Right cardiac atrium (tissue), 5 donors: Measurements from ENCODE around the gene SFT2D2. TPM values are rescaled to one million over a fixed set of nuclear protein-coding genes. Genes with fewer than 3 reads are reported as not detected.
"Not testable (repeated sequence)": the region's sequence is repeated elsewhere in the genome, so short reads cannot be mapped to it uniquely, and the experiment has no call there.

ENCODE experiments used
- ATAC-seq, 2 donors: fragments of 200-7000 bp; cut with Tn5 transposase; one replicate each; pipeline versions ENCODE4 v1.8.0 to v1.9.1; 2020; ENCODE audit warnings: moderate library complexity in 2 of 2, mild to moderate bottlenecking in 1 of 2
- DNase-seq, 3 donors: peaks; one replicate each; pipeline ENCODE4 v3.0.0-alpha.2; 2020
- H3K27ac ChIP-seq: one replicate; pipeline ENCODE4 v1.5.1; 2013; ENCODE audit warnings: mild to moderate bottlenecking, low read length, control low read depth, moderate library complexity
- H3K27me3 ChIP-seq: one replicate; pipeline ENCODE4 v1.6.1; 2013; ENCODE audit not compliant: control insufficient read depth, insufficient read depth
- H3K4me1 ChIP-seq: one replicate; pipeline ENCODE4 v1.6.1; 2013; ENCODE audit warnings: low read length; ENCODE audit not compliant: control insufficient read depth, insufficient read depth
- H3K4me3 ChIP-seq: one replicate; pipeline ENCODE4 v1.5.1; 2013; ENCODE audit warnings: low read length, control low read depth
- H3K9me3 ChIP-seq: one replicate; pipeline ENCODE4 v1.6.1; 2013; ENCODE audit warnings: low read length; ENCODE audit not compliant: control insufficient read depth
- WGBS: extraction: QIAGEN DNeasy Blood & Tissue Kit; methylation state at CpG from one replicate; pipeline ENCODE4 v1.1.7; 2013; 5-methylcytosine and 5-hydroxymethylcytosine counted together
- intact Hi-C, 4 donors: fragments of 100-400 bp; cut with DNase I; formaldehyde crosslinking; loops; one replicate each; pipeline versions ENCODE4 v1.11.0 to v1.14.0; 2022 to 2023
- polyA plus RNA-seq: library from polyadenylated mRNA; stranded (reverse); fragments of 200-250 nt; gene quantifications from one replicate; pipeline ENCODE4 v1.2.3, GENCODE V29; 2013
- total RNA-seq, 4 donors: library from RNA; stranded (reverse); fragmentation: NEBNext Ultra II Directional; extraction: Animal tissue kit (Norgen Biotek cat#: 25700); gene quantifications; one replicate each; pipeline ENCODE4 v1.2.1, GENCODE V29; 2021
- donor health status: healthy with polysubstance abuse.
- donor health status: DM: no; HTN: yes; CAD: no.
- donor health status: DM: no; HTN: no; CAD: no.
- donor health status: DM: no; HTN: yes; CAD: no; lungs with severe emphysema.
- donor health status: DM: yes; HTN: yes; CAD: no.

The SFT2D2 gene
- total and polyA plus RNA-seq, 5 donors = 4.6 to 29.5 (median 22.5) TPM

- H3K27ac ChIP-seq = no peak overlapping the region
- intact Hi-C loops = no loop called here
- no peak for ATAC-seq
These were observed 26.7 kb upstream of the SFT2D2 start for GRCh38 chr1:168199056-168199455.

GRCh38 chr1:168202941-168203654 is 22.7 kb upstream of the SFT2D2 start:
- H3K4me1 ChIP-seq = no peaks in the 10 kb centered on the region
- H3K27me3 ChIP-seq = no peaks in the 10 kb centered on the region
- DNase-seq (no peak), ATAC-seq (peak; percentile 75 to 79)
- no peak overlapping the region for H3K27ac ChIP-seq
- H3K9me3 ChIP-seq = no peaks in the 10 kb centered on the region
- no peak overlapping the region for H3K4me3 ChIP-seq
- WGBS = 73% methylated on average over 1 of the region's 1 CpG
- intact Hi-C loops = no loop called here

More at GRCh38 chr1:168199056-168199455, 26.7 kb upstream of the SFT2D2 start:
- Histone ChIP-seq H3K4me3 (no peak overlapping the region), H3K4me1 (no peaks in the 10 kb centered on the region), H3K27me3 (no peaks in the 10 kb centered on the region), H3K9me3 (no peaks in the 10 kb centered on the region)
- WGBS = 42% methylated on average over 3 of the region's 3 CpGs
- DNase-seq = no peak

GRCh38 chr1:168206111-168206510 is 19.7 kb upstream of the SFT2D2 start:
- Histone ChIP-seq H3K4me1 (no peaks in the 10 kb centered on the region), H3K4me3 (no peak overlapping the region), H3K27me3 (no peaks in the 10 kb centered on the region), H3K9me3 (no peaks in the 10 kb centered on the region), H3K27ac (no peak overlapping the region)
- intact Hi-C loops = no loop called here
- ATAC-seq = no peak
- DNase-seq = no peak

- H3K9me3 ChIP-seq, H3K27ac ChIP-seq, H3K4me1 ChIP-seq, ATAC-seq, DNase-seq, intact Hi-C loops, H3K27me3 ChIP-seq, H3K4me3 ChIP-seq: not testable (repeated sequence)
- 97% methylated on average over 30 of the region's 34 CpGs for WGBS
These were observed 18.1 kb upstream of the SFT2D2 start for GRCh38 chr1:168207673-168208072.

- Histone ChIP-seq H3K4me3 (no peak overlapping the region), H3K9me3 (peaks cover 4% of the 10 kb centered on the region), H3K4me1 (no peaks in the 10 kb centered on the region), H3K27ac (no peak overlapping the region), H3K27me3 (no peaks in the 10 kb centered on the region)
- intact Hi-C loops = no loop called here
- WGBS = 93% methylated on average over 3 of the region's 3 CpGs
- ATAC-seq (no peak), DNase-seq (no peak)
These were observed 15.5 kb upstream of the SFT2D2 start for GRCh38 chr1:168210312-168210711.

GRCh38 chr1:168213349-168213748 is 12.5 kb upstream of the SFT2D2 start:
- Histone ChIP-seq H3K27ac (no peak overlapping the region), H3K4me3 (no peak overlapping the region), H3K9me3 (peaks cover 4% of the 10 kb centered on the region), H3K27me3 (no peaks in the 10 kb centered on the region), H3K4me1 (no peaks in the 10 kb centered on the region)
- DNase-seq = no peak
- no peak for ATAC-seq
- WGBS = 97% methylated on average over 2 of the region's 2 CpGs
- intact Hi-C loops = no loop called here

GRCh38 chr1:168216171-168216570 is 9.6 kb upstream of the SFT2D2 start:
- intact Hi-C loops = no loop called here
- Histone ChIP-seq H3K9me3 (peaks cover 4% of the 10 kb centered on the region), H3K27me3 (no peaks in the 10 kb centered on the region), H3K4me1 (no peaks in the 10 kb centered on the region), H3K27ac (no peak overlapping the region), H3K4me3 (no peak overlapping the region)
- no peak for DNase-seq
- WGBS = 75% methylated on average over 4 of the region's 4 CpGs
- ATAC-seq = peak; percentile 53 to 64

- WGBS = 97% methylated on average over 4 of the region's 4 CpGs
- intact Hi-C loops = no loop called here
- no peaks in the 10 kb centered on the region for H3K4me1 ChIP-seq
- no peak for DNase-seq
- H3K9me3 ChIP-seq = peaks cover 4% of the 10 kb centered on the region
- no peak overlapping the region for H3K27ac ChIP-seq
- H3K4me3 ChIP-seq = no peak overlapping the region
- no peaks in the 10 kb centered on the region for H3K27me3 ChIP-seq
- ATAC-seq = no peak
These were observed 8.1 kb upstream of the SFT2D2 start for GRCh38 chr1:168217664-168218063.

- intact Hi-C loops = no loop called here
- no peaks in the 10 kb centered on the region for H3K9me3 ChIP-seq
- no peaks in the 10 kb centered on the region for H3K27me3 ChIP-seq
- no peak for DNase-seq
- no peaks in the 10 kb centered on the region for H3K4me1 ChIP-seq
- H3K27ac ChIP-seq = no peak overlapping the region
- H3K4me3 ChIP-seq = no peak overlapping the region
- ATAC-seq = no peak
- 84% methylated on average over 4 of the region's 4 CpGs for WGBS
These were observed 7.1 kb upstream of the SFT2D2 start for GRCh38 chr1:168218658-168219057.

GRCh38 chr1:168220470-168220871 is 5.3 kb upstream of the SFT2D2 start:
- H3K4me3 ChIP-seq = no peak overlapping the region
- H3K27me3 ChIP-seq = no peaks in the 10 kb centered on the region
- DNase-seq (no peak), ATAC-seq (no peak)
- intact Hi-C loops = no loop called here
- WGBS = 58% methylated on average over 6 of the region's 6 CpGs
- no peaks in the 10 kb centered on the region for H3K4me1 ChIP-seq
- no peaks in the 10 kb centered on the region for H3K9me3 ChIP-seq
- H3K27ac ChIP-seq = no peak overlapping the region

GRCh38 chr1:168221275-168221674 is 4.5 kb upstream of the SFT2D2 start:
- no peaks in the 10 kb centered on the region for H3K27me3 ChIP-seq
- H3K4me1 ChIP-seq = no peaks in the 10 kb centered on the region
- no peaks in the 10 kb centered on the region for H3K9me3 ChIP-seq
- no peak for ATAC-seq
- no peak overlapping the region for H3K27ac ChIP-seq
- DNase-seq = no peak
- H3K4me3 ChIP-seq = no peak overlapping the region
- 90% methylated on average over 2 of the region's 2 CpGs for WGBS
- intact Hi-C loops = no loop called here

- intact Hi-C loops = no loop called here
- H3K9me3 ChIP-seq = no peaks in the 10 kb centered on the region
- H3K27ac ChIP-seq = no peak overlapping the region
- no peaks in the 10 kb centered on the region for H3K4me1 ChIP-seq
- H3K4me3 ChIP-seq = no peak overlapping the region
- ATAC-seq (no peak), DNase-seq (no peak)
- H3K27me3 ChIP-seq = no peaks in the 10 kb centered on the region
These were observed 2.5 kb upstream of the SFT2D2 start for GRCh38 chr1:168223261-168223660.
